GM21619 (cell line): ENCODE data around the gene CFAP97D1.
"Not testable (repeated sequence)": the region's sequence is repeated elsewhere in the genome, so short reads cannot be mapped to it uniquely, and the experiment has no call there.

Source experiments
- ATAC-seq: cut with Tn5 transposase; IDR thresholded peaks from one replicate; pipeline ENCODE4 v1.9.1; 2021; ENCODE audit not compliant: unreplicated experiment

Gene CFAP97D1

DNA sequence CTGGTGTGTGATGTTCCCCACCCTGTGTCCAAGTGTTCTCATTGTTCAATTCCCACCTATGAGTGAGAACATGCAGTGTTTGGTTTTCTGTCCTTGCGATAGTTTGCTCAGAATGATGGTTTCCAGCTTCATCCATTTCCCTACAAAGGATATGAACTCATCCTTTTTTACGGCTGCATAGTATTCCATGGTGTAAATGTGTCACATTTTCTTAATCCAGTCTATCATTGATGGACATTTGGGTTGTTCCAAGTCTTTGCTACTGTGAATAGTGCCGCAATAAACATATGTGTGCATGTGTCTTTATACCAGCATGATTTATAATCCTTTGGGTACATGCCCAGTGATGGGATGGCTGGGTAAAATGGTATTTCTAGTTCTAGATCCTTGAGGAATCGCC, 12.4 kb downstream of the CFAP97D1 start:
- ATAC-seq = not testable (repeated sequence)

DNA sequence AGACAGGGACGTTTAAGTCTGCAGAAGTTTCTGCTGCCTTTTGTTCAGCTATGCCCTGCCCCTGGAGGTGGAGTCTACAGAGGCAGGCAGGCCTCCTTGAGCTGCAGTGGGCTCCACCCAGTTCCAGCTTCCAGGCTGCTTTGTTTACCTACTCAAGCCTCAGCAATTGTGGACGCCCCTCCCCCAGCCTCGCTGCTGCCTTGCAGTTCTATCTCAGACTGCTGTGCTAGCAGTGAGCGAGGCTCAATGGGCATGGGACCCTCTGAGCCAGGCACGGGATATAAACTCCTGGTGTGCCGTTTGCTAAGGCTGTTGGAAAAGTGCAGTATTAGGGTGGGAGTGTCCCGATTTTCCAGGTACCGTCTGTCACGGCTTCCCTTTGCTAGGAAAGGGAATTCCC, 17.8 kb downstream of the CFAP97D1 start:
- ATAC-seq = not testable (repeated sequence)

DNA sequence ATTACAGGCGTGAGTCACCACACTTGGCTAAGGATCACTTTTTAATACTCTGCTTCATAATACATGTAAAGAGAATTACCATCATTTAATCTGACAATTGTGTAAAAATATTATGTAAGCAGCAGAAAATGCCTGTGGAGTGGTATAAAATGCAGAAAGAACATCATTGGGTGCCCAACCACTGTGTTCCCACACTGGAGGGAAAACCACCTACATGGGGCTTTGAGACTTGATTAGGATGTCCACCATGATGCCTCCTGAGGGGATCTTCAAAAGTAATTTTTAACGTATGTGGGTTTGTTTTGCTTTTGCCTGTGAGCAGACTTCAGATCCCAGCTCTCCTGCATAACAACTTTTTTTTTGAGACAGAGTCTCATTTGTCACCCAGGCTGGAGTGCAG, 18.8 kb downstream of the CFAP97D1 start:
- ATAC-seq = no peak

DNA sequence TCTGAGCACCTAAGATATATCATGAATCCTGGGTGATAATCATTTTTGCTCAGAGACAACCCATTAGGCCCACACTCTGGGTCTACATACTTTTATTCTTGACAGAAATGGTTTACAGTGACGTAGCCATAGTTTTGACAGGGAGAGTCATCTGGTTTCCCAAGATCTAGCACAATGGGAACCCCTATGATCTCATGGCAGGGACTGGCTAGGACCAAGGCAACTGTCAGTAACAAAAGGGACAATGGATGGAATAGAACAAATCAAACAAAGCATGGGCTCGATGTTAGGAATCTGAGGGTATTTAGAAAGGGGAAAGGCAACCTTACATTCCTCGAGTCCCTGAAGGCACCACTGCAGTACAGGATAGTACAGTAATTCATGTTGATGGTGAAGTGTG, 20.5 kb downstream of the CFAP97D1 start:
- no peak for ATAC-seq

DNA sequence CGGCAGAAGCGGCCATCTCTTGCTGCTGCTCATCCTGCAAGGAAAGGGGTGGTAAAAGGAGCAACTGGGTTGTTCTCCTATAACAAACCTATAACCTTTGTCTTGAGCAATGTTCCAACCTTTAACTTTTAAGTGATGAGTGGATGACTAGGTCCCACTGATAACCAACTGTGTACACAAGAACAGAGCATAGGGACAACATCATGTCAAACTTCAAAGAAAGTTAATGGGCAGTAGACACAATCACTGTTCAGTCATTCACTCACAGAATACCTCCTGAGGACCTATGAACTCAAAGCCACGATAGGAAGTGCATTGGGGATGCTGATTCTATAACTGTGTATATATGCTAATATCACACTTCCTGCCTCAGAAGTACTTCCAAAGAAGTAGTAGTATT, 21.6 kb downstream of the CFAP97D1 start:
- ATAC-seq = no peak

GRCh38 chr17:43803758-43804157, 23.5 kb downstream of the CFAP97D1 start:
- no peak for ATAC-seq

DNA sequence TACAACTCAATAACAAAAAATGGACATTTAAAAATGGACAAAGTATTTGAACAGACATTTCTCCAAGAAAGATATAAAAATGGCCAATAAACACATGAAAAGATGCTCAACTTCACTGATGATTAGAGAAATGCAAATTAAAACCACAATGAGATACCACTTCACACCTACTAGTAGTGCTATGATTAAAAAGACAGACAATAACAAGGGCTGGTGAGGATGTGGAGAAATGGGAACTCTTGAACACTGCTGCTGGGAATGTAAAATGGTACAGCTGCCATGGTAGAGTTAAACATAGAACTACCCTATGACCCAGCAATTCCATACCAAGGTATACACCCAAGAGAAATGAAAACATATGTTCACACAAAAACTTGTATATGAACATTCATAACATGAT, 24.9 kb downstream of the CFAP97D1 start:
- ATAC-seq = no peak

DNA sequence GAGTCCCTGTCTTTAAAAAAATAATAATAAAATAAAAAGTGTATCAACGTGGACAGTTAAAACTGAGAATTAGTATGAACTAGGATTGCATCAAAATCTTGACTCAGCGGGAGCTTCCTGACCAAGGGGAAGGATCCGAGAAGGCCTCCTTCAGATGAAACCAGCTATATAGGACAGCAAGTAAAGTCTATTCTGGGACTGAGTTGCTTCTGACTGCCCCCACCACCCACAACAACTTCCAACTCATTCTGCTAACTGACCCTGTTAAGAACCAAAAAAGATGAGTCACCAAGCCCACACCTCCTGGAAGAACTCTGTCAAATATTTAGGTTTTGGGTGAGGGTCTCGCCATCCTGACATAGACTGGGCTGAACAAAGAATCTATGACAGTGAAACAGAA, 27.8 kb downstream of the CFAP97D1 start:
- no peak for ATAC-seq

- no peak for ATAC-seq
Observed at GRCh38 chr17:43809121-43809520, 28.9 kb downstream of the CFAP97D1 start.

DNA sequence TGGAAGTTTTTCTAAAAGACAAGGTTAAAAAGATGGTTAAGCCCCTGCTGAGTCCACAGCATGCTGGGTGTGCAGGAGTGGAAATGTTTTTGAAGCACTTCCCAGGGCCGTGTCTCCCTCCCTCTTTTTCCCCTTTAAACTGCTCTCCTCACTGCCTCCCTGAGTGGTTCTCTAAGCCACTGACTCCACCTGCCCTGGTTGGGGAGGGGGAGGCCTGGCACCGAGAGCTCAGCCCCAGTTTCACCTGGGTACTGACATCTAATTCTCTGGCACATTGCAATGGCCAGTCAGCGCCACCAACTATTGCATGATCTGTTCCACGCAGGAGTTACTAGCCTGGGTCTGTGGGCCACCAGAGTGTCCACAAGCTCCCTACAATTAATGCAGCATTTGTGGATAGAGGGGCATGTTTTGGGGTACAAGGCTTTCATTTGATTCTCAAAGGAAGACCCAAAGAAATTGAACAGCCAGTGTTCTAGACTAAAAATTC, 30.0 kb downstream of the CFAP97D1 start:
- no peak for ATAC-seq

DNA sequence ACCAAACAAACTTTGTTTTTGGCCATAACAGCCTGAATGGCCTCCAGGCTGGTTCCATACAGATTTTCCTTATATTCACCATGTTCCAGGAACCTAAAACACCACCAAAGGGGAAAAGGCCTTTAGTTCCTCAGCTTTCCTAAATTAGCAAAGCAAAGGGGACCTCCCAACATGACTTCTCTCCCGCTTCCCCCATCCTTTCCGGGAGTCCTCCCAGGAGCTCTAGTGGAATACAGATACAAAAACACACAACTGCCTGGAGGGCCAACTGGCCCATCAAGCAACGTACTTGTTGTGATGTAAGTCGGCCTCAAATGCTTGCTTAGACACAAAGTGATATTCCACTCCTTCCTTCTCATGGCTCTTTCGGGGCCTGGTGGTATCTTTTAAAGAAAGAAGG, 30.6 kb downstream of the CFAP97D1 start:
- no peak for ATAC-seq

DNA sequence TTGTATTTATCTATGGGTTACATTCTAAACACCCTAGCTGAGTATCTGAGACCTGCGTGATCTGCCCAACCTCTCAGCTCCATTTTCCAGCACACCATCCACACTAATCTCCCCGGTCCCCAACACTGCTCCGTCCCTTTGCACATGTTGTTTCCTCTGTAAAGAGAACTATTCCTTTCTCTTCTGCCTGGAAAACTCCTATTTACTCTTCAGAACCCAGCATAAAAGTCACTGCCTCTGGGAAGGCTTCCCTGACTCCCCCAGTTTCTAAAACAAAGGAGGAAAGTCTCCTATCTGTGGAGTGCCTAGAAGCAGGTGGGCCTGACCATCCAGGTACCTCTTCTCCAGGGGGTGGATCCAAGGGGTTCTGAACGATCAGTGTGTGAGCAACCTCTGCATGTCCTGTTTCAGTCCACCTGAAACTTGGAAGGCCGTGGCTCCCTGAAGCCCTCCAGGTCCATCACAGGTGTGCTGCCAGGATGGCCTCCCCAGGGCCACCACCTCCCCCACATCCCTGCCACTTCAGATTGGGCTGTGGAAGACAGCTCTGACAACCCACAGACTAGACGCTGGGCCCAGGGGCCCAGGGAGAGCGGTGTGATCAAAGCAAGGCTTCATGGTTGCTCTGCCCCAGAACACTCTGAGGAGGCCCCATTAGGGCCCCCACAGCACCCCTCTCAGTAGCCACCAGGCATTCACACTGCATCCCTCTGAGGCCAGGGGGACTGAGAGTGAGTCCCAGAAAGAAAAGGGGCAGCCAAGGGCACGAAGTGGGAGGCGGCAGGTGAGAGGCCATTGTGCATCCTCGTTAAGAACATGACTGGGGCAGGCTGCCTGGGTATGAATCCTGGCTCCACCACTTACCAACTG, 32.4 kb downstream of the CFAP97D1 start:
- no peak for ATAC-seq

- no peak for ATAC-seq
Observed at GRCh38 chr17:43813386-43813785, 33.2 kb downstream of the CFAP97D1 start.

GRCh38 chr17:43814026-43814425, 33.8 kb downstream of the CFAP97D1 start:
- ATAC-seq = no peak

- no peak for ATAC-seq
Observed at GRCh38 chr17:43814714-43815113, 34.5 kb downstream of the CFAP97D1 start.

- ATAC-seq = no peak
Observed at GRCh38 chr17:43816336-43817320, 36.4 kb downstream of the CFAP97D1 start.

DNA sequence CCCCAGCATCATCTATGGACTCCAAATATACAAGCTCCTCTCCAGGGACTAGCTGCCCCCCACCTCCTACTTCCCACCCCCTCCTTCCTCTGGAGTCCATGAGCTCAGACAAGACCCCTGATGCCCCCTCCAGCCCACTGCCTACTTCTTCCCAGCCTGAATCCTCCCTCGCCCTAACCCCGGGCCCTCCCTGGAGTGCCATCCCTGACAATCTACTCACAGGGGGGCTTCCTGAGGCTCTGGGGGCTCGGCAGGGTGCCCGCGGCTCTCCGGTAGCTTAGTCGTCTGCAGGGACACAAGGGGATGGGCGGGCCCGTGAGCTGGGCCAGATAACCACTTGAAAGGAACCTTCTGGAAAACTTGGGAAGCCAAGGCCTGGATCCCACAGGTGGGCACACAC, 37.6 kb downstream of the CFAP97D1 start:
- no peak for ATAC-seq

DNA sequence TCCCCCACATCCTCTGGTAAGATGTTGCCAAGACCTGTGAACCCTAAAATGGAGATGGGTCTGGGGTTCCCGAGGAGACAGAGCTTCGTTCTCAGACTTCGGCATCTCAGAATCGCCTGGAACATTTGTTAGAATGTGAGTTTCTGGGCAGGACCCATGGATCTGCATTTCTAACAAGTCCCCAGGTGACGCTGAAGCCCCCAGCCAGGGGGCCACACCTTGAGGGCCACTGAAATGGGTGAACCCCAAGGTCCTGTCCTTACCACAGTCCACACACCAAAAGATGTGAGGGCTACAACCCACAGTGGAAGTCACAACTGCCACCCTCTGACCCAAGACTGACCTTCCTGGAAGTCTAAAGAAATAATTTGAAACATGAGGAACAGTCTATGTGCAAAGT, 38.7 kb downstream of the CFAP97D1 start:
- ATAC-seq = no peak

- ATAC-seq = no peak
Observed at GRCh38 chr17:43820759-43821158, 40.5 kb downstream of the CFAP97D1 start.

- ATAC-seq = no peak
Observed at GRCh38 chr17:43822570-43823190, 42.4 kb downstream of the CFAP97D1 start.
